Body of pancreas (tissue), 4 donors: Measurements from ENCODE around the gene TLR7. TPM values are rescaled to one million over a fixed set of nuclear protein-coding genes. Genes with fewer than 3 reads are reported as not detected.

Experiments
- ATAC-seq: fragments of 150-250 bp; one replicate; pipeline ENCODE4 v1.9.1; 2016
- DNase-seq, 4 donors: peaks; one replicate each; pipeline ENCODE4 v3.0.0-alpha.2; 2019
- H3K27ac ChIP-seq, 4 donors: fragments of 200-600 bp; sonication (generic); 1 replicate in 3 of 4; 2 replicates in 1 of 4; pipeline versions ENCODE4 v1.5.1 to v1.6.1; 2016 to 2019; ENCODE audit warnings: mild to moderate bottlenecking in 1 of 4, mixed read lengths in 1 of 4, moderate library complexity in 1 of 4
- H3K27me3 ChIP-seq, 2 donors: fragments of 200-600 bp; sonication (generic); one replicate each; pipeline ENCODE4 v1.6.0; 2016; ENCODE audit warnings: mild to moderate bottlenecking in 1 of 2
- H3K36me3 ChIP-seq, 2 donors: fragments of 200-600 bp; sonication (generic); replicated peaks in 1 of 2; 2 replicates each; pipeline ENCODE4 v1.5.1; 2016; ENCODE audit warnings: low read depth in 2 of 2; ENCODE audit not compliant: insufficient read depth in 1 of 2
- H3K4me1 ChIP-seq: fragments of 200-600 bp; sonication (generic); one replicate; pipeline ENCODE4 v1.6.0; 2016
- H3K4me3 ChIP-seq, 2 donors: fragments of 200-600 bp; sonication (generic); 1 replicate in 1 of 2; 2 replicates in 1 of 2; pipeline ENCODE4 v1.5.1; 2016 to 2019
- H3K9me3 ChIP-seq, 3 donors: fragments of 200-600 bp; sonication (generic); 1 replicate in 2 of 3; 2 replicates in 1 of 3; pipeline ENCODE4 v1.5.1; 2016
- CTCF ChIP-seq, 7 experiments: fragments of 450-650 bp in 4 of 7; fragments of 200-600 bp in 3 of 7; sonication (generic) in 3 of 7; IDR thresholded peaks; one replicate each; pipeline ENCODE4 v1.5.1; 2016 to 2019; ENCODE audit warnings: antibody characterized with exemption in 7 of 7
- POLR2A ChIP-seq, 3 donors: fragments of 450-650 bp; IDR thresholded peaks; one replicate each; pipeline ENCODE4 v1.6.1; 2016; ENCODE audit warnings: antibody characterized with exemption in 3 of 3, mild to moderate bottlenecking in 2 of 3
- WGBS, 2 donors: methylation state at CpG; one replicate each; pipeline ENCODE4 v1.1.5; 2017; 5-methylcytosine and 5-hydroxymethylcytosine counted together
- intact Hi-C: fragments of 100-400 bp; cut with DNase I; formaldehyde crosslinking; loops from one replicate; pipeline ENCODE4 v1.15.1; 2023
- total RNA-seq, 2 donors: library from RNA; depleted of rRNA; stranded (reverse); fragments of >200 nt; gene quantifications; one replicate each; pipeline ENCODE4 v1.1.0, GENCODE V29; 2016

Gene TLR7
- total RNA-seq, 2 donors from 2014 or later, result 0.78 TPM; not detected in 1

GRCh38 chrX:12824944-12825343 lies 41.9 kb upstream of the TLR7 start:
- H3K27me3 ChIP-seq, result no peaks in the 10 kb centered on the region
- H3K36me3 ChIP-seq, result peaks cover 0 to 3% of the 10 kb centered on the region in 2 donors
- no peaks in the 10 kb centered on the region for H3K9me3 ChIP-seq
- H3K4me3 ChIP-seq, result no peak overlapping the region
- intact Hi-C loops, result no loop called here
- H3K4me1 ChIP-seq, result no peaks in the 10 kb centered on the region
- no peak for ATAC-seq
- no peak overlapping the region for H3K27ac ChIP-seq
- 78 to 83% methylated on average over 8 of the region's 9 CpGs for WGBS, 2 donors
- TF ChIP-seq CTCF (IDR thresholded peaks at IDR 0.05), result no peak
- no peak for TF ChIP-seq POLR2A (IDR thresholded peaks at IDR 0.05)
- DNase-seq, result no peak

GRCh38 chrX:12825801-12826200 lies 41.1 kb upstream of the TLR7 start:
- no peak overlapping the region for H3K27ac ChIP-seq
- ATAC-seq, result no peak
- intact Hi-C loops, result no loop called here

GRCh38 chrX:12843061-12843667 lies 23.7 kb upstream of the TLR7 start:
- Histone ChIP-seq H3K4me3 (no peak overlapping the region), H3K27ac (no peak overlapping the region), H3K27me3 (no peaks in the 10 kb centered on the region), H3K36me3 (no peaks in the 10 kb centered on the region), H3K9me3 (no peaks in the 10 kb centered on the region), H3K4me1 (no peaks in the 10 kb centered on the region)
- DNase-seq (no peak), ATAC-seq (no peak)
- WGBS, 2 donors, result 73 to 100% methylated on average over 2 of the region's 2 CpGs
- TF ChIP-seq POLR2A (IDR thresholded peaks at IDR 0.05) (no peak), CTCF (IDR thresholded peaks at IDR 0.05) (no peak)
- intact Hi-C loops, result no loop called here

More at GRCh38 chrX:12825801-12826200, 41.1 kb upstream of the TLR7 start:
- Histone ChIP-seq H3K9me3 (no peaks in the 10 kb centered on the region), H3K27me3 (no peaks in the 10 kb centered on the region), H3K4me3 (no peak overlapping the region), H3K4me1 (no peaks in the 10 kb centered on the region), H3K36me3 (no peaks in the 10 kb centered on the region)
- 86 to 96% methylated on average over 8 of the region's 8 CpGs for WGBS, 2 donors
- TF ChIP-seq CTCF (IDR thresholded peaks at IDR 0.05), result no peak
- no peak for TF ChIP-seq POLR2A (IDR thresholded peaks at IDR 0.05)
- DNase-seq, result no peak

- Histone ChIP-seq H3K36me3 (no peaks in the 10 kb centered on the region), H3K27ac (no peak overlapping the region), H3K27me3 (no peaks in the 10 kb centered on the region), H3K4me1 (no peaks in the 10 kb centered on the region), H3K9me3 (no peaks in the 10 kb centered on the region), H3K4me3 (no peak overlapping the region)
- no peak for DNase-seq
- intact Hi-C loops, result no loop called here
- WGBS, 2 donors, result 24 to 38% methylated on average over 6 of the region's 6 CpGs
- ATAC-seq, result no peak
- no peak for TF ChIP-seq CTCF (IDR thresholded peaks at IDR 0.05)
- TF ChIP-seq POLR2A (IDR thresholded peaks at IDR 0.05), result no peak
Observed at GRCh38 chrX:12843668-12844279, 23.1 kb upstream of the TLR7 start.

GRCh38 chrX:12844319-12844718 lies 22.6 kb upstream of the TLR7 start:
- H3K4me3 ChIP-seq, result no peak overlapping the region
- no peaks in the 10 kb centered on the region for H3K9me3 ChIP-seq
- no peak overlapping the region for H3K27ac ChIP-seq
- no peaks in the 10 kb centered on the region for H3K4me1 ChIP-seq
- no peak for ATAC-seq
- H3K36me3 ChIP-seq, result no peaks in the 10 kb centered on the region
- no peak for TF ChIP-seq POLR2A (IDR thresholded peaks at IDR 0.05)
- no peak for TF ChIP-seq CTCF (IDR thresholded peaks at IDR 0.05)
- H3K27me3 ChIP-seq, result no peaks in the 10 kb centered on the region
- 35 to 44% methylated on average over 3 of the region's 3 CpGs for WGBS, 2 donors
- intact Hi-C loops, result no loop called here
- no peak for DNase-seq
